ENCODE data around the gene NBPF19.
"Not testable (repeated sequence)": the region's sequence is repeated elsewhere in the genome, so short reads cannot be mapped to it uniquely, and the experiment has no call there.

DNA sequence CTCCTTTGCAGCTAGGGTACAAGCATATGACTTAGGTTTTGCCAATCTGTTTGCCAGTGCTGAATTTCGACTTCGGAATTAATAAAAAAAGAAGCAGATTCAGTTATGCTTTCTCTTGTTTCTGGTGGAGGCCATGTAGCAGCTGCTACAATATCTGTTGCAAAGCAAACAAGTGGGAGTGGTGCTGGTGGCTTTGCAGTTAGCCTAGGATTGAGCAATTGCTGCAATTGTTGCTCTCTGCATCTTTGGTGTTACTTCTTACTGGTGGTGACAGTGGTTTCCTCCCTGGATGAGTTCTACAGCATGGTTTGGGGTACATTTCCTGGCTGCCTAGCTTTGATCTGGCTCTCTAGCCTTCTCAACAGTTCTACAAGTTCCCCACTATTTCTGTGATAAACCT is 110.7 kb downstream of the NBPF19 start:
- TF ChIP-seq, protein P1, sequence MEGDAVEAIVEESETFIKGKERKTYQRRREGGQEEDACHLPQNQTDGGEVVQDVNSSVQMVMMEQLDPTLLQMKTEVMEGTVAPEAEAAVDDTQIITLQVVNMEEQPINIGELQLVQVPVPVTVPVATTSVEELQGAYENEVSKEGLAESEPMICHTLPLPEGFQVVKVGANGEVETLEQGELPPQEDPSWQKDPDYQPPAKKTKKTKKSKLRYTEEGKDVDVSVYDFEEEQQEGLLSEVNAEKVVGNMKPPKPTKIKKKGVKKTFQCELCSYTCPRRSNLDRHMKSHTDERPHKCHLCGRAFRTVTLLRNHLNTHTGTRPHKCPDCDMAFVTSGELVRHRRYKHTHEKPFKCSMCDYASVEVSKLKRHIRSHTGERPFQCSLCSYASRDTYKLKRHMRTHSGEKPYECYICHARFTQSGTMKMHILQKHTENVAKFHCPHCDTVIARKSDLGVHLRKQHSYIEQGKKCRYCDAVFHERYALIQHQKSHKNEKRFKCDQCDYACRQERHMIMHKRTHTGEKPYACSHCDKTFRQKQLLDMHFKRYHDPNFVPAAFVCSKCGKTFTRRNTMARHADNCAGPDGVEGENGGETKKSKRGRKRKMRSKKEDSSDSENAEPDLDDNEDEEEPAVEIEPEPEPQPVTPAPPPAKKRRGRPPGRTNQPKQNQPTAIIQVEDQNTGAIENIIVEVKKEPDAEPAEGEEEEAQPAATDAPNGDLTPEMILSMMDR (IDR thresholded peaks at IDR 0.05) = not testable (repeated sequence)
- not testable (repeated sequence) for TF ChIP-seq EZH2 (IDR thresholded peaks at IDR 0.05; ENCODE audit: borderline replicate concordance, insufficient read depth, low read depth, low read length, poor library complexity, severe bottlenecking)
